ENCODE results near the gene STAT5A. TPM values are rescaled to one million over a fixed set of nuclear protein-coding genes. Genes with fewer than 3 reads are reported as not detected.
"Not testable (repeated sequence)": the region's sequence is repeated elsewhere in the genome, so short reads cannot be mapped to it uniquely, and the experiment has no call there.

Gene STAT5A
- total RNA-seq, 1 experiment from 2014 or later, result 62.3 TPM

DNA sequence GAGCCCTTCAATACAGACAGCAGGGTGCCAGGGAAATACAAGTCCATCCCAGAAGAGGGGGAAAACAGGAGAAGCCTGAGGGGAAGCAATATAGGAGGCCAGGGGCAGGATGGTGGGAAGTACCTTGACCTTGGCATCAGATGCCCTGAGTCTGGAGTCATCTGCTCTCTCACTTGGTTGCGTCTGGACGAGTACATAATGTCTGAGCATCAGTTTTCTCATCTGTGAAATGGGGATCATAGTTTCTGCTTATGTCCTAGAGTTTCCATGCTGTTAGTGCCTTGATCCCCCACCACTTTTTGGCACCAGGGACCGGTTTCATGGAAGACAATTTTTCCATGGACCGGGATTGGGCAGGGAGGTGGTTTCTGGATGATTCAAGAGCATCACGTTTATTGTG is 2.3 kb downstream of the STAT5A start:
- Histone ChIP-seq H3K79me2 (ENCODE audit: low read length) (peaks cover 63% of the 10 kb centered on the region), H3K9me3 (ENCODE audit: low read length) (no peaks in the 10 kb centered on the region), H3K9me2 (replicated peaks; ENCODE audit: insufficient read depth, low read length) (no peaks in the 10 kb centered on the region), H2AFZ (ENCODE audit: low read length) (no peak overlapping the region), H3K36me3 (ENCODE audit: insufficient read depth, low read length) (peaks cover 9% of the 10 kb centered on the region), H3K4me2 (ENCODE audit: low read depth, low read length, poor library complexity, severe bottlenecking) (peak overlapping the region; percentile 78), H4K20me1 (ENCODE audit: insufficient read depth, low read depth, low read length) (peaks cover 3% of the 10 kb centered on the region; the same call in 1 of the 2 replicates), H3K27me3 (ENCODE audit: low read length) (no peaks in the 10 kb centered on the region), H3K4me3 (ENCODE audit: low read length) (peak overlapping the region; percentile 85; the same call in 1 of the 2 replicates), H3K27ac (ENCODE audit: low read length) (peak overlapping the region; percentile 81; the same call in 1 of the 2 replicates), H3K9ac (ENCODE audit: low read length) (no peak overlapping the region), H3K4me1 (ENCODE audit: low read length) (peaks cover 48% of the 10 kb centered on the region)
- DNase-seq, result no peak

- DNase-seq, result no peak
- H4K20me1 ChIP-seq (ENCODE audit: insufficient read depth, low read depth, low read length), result peaks cover 3% of the 10 kb centered on the region; the same call in 1 of the 2 replicates
- H3K36me3 ChIP-seq (ENCODE audit: insufficient read depth, low read length), result peaks cover 10% of the 10 kb centered on the region
- no peak overlapping the region for H3K27ac ChIP-seq (ENCODE audit: low read length)
- no peaks in the 10 kb centered on the region for H3K9me2 ChIP-seq (replicated peaks; ENCODE audit: insufficient read depth, low read length)
- H3K27me3 ChIP-seq (ENCODE audit: low read length), result no peaks in the 10 kb centered on the region
- H3K4me2 ChIP-seq (ENCODE audit: low read depth, low read length, poor library complexity, severe bottlenecking), result no peak overlapping the region
- H3K4me1 ChIP-seq (ENCODE audit: low read length), result peaks cover 44% of the 10 kb centered on the region
- peaks cover 63% of the 10 kb centered on the region for H3K79me2 ChIP-seq (ENCODE audit: low read length)
- H3K4me3 ChIP-seq (ENCODE audit: low read length), result no peak overlapping the region
- H2AFZ ChIP-seq (ENCODE audit: low read length), result no peak overlapping the region
- no peak overlapping the region for H3K9ac ChIP-seq (ENCODE audit: low read length)
- H3K9me3 ChIP-seq (ENCODE audit: low read length), result no peaks in the 10 kb centered on the region
These were observed 2.8 kb downstream of the STAT5A start for GRCh38 chr17:42291129-42291528.

- Histone ChIP-seq H3K36me3 (ENCODE audit: insufficient read depth, low read length) (peaks cover 12% of the 10 kb centered on the region), H3K4me2 (ENCODE audit: low read depth, low read length, poor library complexity, severe bottlenecking) (no peak overlapping the region), H3K4me3 (ENCODE audit: low read length) (no peak overlapping the region), H3K9me2 (replicated peaks; ENCODE audit: insufficient read depth, low read length) (no peaks in the 10 kb centered on the region), H3K79me2 (ENCODE audit: low read length) (peaks cover 34% of the 10 kb centered on the region), H3K4me1 (ENCODE audit: low read length) (peaks cover 10% of the 10 kb centered on the region), H3K9me3 (ENCODE audit: low read length) (no peaks in the 10 kb centered on the region), H3K9ac (ENCODE audit: low read length) (no peak overlapping the region), H4K20me1 (ENCODE audit: insufficient read depth, low read depth, low read length) (peaks cover 3% of the 10 kb centered on the region; the same call in 1 of the 2 replicates), H3K27me3 (ENCODE audit: low read length) (no peaks in the 10 kb centered on the region), H3K27ac (ENCODE audit: low read length) (no peak overlapping the region), H2AFZ (ENCODE audit: low read length) (no peak overlapping the region)
- DNase-seq, result no peak
These were observed 6.4 kb downstream of the STAT5A start for GRCh38 chr17:42294469-42295398.

DNA sequence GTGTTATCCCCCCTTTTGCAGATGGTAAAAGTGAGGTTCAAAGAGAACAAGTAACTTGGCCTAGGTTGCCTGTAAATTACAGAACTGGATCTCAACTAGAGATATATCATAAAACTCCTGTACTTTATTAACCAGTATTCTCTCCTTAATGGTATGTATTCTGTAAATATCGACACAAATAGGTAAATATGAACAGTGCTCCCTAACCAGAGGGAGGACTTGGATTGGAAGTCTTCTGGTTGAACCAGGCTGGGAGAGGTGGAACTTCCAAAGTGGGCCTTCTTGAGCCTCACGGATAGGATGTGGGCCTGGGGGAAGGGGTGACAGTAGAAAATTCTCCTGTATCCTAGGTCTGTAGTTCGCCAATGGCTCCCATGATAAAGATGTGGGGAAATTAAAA is 7.7 kb downstream of the STAT5A start:
- H3K36me3 ChIP-seq (ENCODE audit: insufficient read depth, low read length), result peaks cover 10% of the 10 kb centered on the region
- no peaks in the 10 kb centered on the region for H3K4me1 ChIP-seq (ENCODE audit: low read length)

DNA sequence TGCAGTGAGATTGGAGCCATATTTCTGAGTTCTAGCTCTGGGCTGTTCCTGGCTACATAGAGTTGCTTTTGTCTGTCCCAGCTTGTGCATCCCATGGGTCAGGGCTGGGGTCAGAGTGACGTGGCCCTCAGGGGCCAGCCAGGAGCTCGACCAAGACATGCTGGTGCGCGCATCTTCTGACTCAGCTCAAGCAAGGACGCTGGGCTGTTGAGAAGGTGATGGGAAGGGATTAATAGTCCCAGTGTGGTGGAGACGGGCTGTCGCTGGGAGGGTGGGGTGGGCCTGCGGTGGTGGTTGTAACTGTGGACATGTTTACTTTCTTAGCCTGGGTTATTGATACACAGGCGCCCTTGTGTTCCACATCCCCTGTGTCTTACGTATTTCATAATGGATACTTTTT is 9.5 kb downstream of the STAT5A start:
- not testable (repeated sequence) for H3K4me3 ChIP-seq (ENCODE audit: low read length); H2AFZ ChIP-seq (ENCODE audit: low read length); H3K4me1 ChIP-seq (ENCODE audit: low read length); H4K20me1 ChIP-seq (ENCODE audit: insufficient read depth, low read depth, low read length); DNase-seq; H3K4me2 ChIP-seq (ENCODE audit: low read depth, low read length, poor library complexity, severe bottlenecking); H3K27me3 ChIP-seq (ENCODE audit: low read length); H3K27ac ChIP-seq (ENCODE audit: low read length); H3K9me2 ChIP-seq (replicated peaks; ENCODE audit: insufficient read depth, low read length); H3K9me3 ChIP-seq (ENCODE audit: low read length); H3K9ac ChIP-seq (ENCODE audit: low read length)
- Histone ChIP-seq H3K79me2 (ENCODE audit: low read length) (peaks cover 13% of the 10 kb centered on the region; the same call in 1 of the 2 replicates), H3K36me3 (ENCODE audit: insufficient read depth, low read length) (peaks cover 12% of the 10 kb centered on the region)

More for the DNA sequence above, 7.7 kb downstream of the STAT5A start:
- H3K79me2 ChIP-seq (ENCODE audit: low read length), result peaks cover 21% of the 10 kb centered on the region
- no peak overlapping the region for H3K4me2 ChIP-seq (ENCODE audit: low read depth, low read length, poor library complexity, severe bottlenecking)
- H3K9me2 ChIP-seq (replicated peaks; ENCODE audit: insufficient read depth, low read length), result no peaks in the 10 kb centered on the region
- no peaks in the 10 kb centered on the region for H3K9me3 ChIP-seq (ENCODE audit: low read length)
- no peak overlapping the region for H3K4me3 ChIP-seq (ENCODE audit: low read length)
- no peaks in the 10 kb centered on the region for H3K27me3 ChIP-seq (ENCODE audit: low read length)
- DNase-seq, result no peak
- peaks cover 3% of the 10 kb centered on the region; the same call in 1 of the 2 replicates for H4K20me1 ChIP-seq (ENCODE audit: insufficient read depth, low read depth, low read length)
- H2AFZ ChIP-seq (ENCODE audit: low read length), result no peak overlapping the region
- H3K9ac ChIP-seq (ENCODE audit: low read length), result no peak overlapping the region
- no peak overlapping the region for H3K27ac ChIP-seq (ENCODE audit: low read length)

GRCh38 chr17:42299361-42299760 is 11.1 kb downstream of the STAT5A start:
- H2AFZ ChIP-seq (ENCODE audit: low read length); H4K20me1 ChIP-seq (ENCODE audit: insufficient read depth, low read depth, low read length); H3K9ac ChIP-seq (ENCODE audit: low read length); H3K4me1 ChIP-seq (ENCODE audit: low read length); H3K4me3 ChIP-seq (ENCODE audit: low read length); H3K27ac ChIP-seq (ENCODE audit: low read length); H3K4me2 ChIP-seq (ENCODE audit: low read depth, low read length, poor library complexity, severe bottlenecking); H3K9me2 ChIP-seq (replicated peaks; ENCODE audit: insufficient read depth, low read length); H3K27me3 ChIP-seq (ENCODE audit: low read length); H3K9me3 ChIP-seq (ENCODE audit: low read length); DNase-seq; H3K79me2 ChIP-seq (ENCODE audit: low read length): not testable (repeated sequence)
- H3K36me3 ChIP-seq (ENCODE audit: insufficient read depth, low read length), result peaks cover 12% of the 10 kb centered on the region

GRCh38 chr17:42299913-42300312 is 11.6 kb downstream of the STAT5A start:
- not testable (repeated sequence) for H3K4me3 ChIP-seq (ENCODE audit: low read length); H3K79me2 ChIP-seq (ENCODE audit: low read length); H4K20me1 ChIP-seq (ENCODE audit: insufficient read depth, low read depth, low read length); H3K9me2 ChIP-seq (replicated peaks; ENCODE audit: insufficient read depth, low read length); H3K4me1 ChIP-seq (ENCODE audit: low read length); H3K27ac ChIP-seq (ENCODE audit: low read length); H2AFZ ChIP-seq (ENCODE audit: low read length); DNase-seq; H3K9ac ChIP-seq (ENCODE audit: low read length); H3K4me2 ChIP-seq (ENCODE audit: low read depth, low read length, poor library complexity, severe bottlenecking); H3K9me3 ChIP-seq (ENCODE audit: low read length); H3K27me3 ChIP-seq (ENCODE audit: low read length)
- peaks cover 12% of the 10 kb centered on the region for H3K36me3 ChIP-seq (ENCODE audit: insufficient read depth, low read length)

DNA sequence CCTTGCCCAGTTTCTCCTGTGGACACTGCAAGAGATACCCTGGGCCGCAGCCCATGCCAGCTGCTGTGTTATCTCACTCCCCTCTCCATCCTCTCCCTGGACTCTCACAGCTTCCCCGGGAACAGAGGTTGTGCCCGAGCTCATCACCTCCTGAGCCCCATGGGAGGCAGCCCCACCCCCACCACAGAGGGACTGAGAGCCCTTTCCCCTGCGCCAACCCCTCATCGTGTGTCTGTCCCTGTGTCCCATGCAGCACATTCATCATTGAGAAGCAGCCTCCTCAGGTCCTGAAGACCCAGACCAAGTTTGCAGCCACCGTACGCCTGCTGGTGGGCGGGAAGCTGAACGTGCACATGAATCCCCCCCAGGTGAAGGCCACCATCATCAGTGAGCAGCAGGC is 12.7 kb downstream of the STAT5A start:
- no peak overlapping the region for H3K4me3 ChIP-seq (ENCODE audit: low read length)
- peaks cover 11% of the 10 kb centered on the region for H3K36me3 ChIP-seq (ENCODE audit: insufficient read depth, low read length)
- H3K79me2 ChIP-seq (ENCODE audit: low read length), result 0 out of 2 replicates have a peak, but pooled peaks cover 4% of the 10 kb centered on the region
- no peaks in the 10 kb centered on the region for H3K27me3 ChIP-seq (ENCODE audit: low read length)
- no peak for DNase-seq
- H3K4me1 ChIP-seq (ENCODE audit: low read length), result no peaks in the 10 kb centered on the region
- H3K9ac ChIP-seq (ENCODE audit: low read length), result no peak overlapping the region
- no peak overlapping the region for H3K4me2 ChIP-seq (ENCODE audit: low read depth, low read length, poor library complexity, severe bottlenecking)
- H3K27ac ChIP-seq (ENCODE audit: low read length), result no peak overlapping the region
- H3K9me2 ChIP-seq (replicated peaks; ENCODE audit: insufficient read depth, low read length), result no peaks in the 10 kb centered on the region
- H2AFZ ChIP-seq (ENCODE audit: low read length), result no peak overlapping the region
- H3K9me3 ChIP-seq (ENCODE audit: low read length), result no peaks in the 10 kb centered on the region
- H4K20me1 ChIP-seq (ENCODE audit: insufficient read depth, low read depth, low read length), result no peaks in the 10 kb centered on the region

Measured in Karpas-422 (cell line).